ENCODE results near the gene NPAS3. TPM values are rescaled to one million over a fixed set of nuclear protein-coding genes. Genes with fewer than 3 reads are reported as not detected.
A peak's percentile ranks its signal among the peaks of the same experiment; 100 is the strongest.

Gene NPAS3
- total RNA-seq, 4 donors from 2014 or later, result 1.5 to 12.3 (median 3.4) TPM

DNA sequence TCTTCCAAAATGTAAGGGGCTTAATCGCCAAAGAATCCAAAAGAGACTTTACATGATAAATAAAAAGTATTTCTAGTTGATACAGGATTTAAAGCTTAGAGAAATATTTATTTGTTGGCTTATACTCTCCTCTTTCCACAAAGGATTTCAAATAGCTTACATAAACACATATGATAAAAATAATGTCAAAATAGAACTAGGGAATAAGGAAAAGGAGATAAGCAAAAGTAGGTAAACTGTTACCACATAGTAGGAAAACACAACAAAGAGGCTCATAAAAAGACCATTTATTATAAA, 625.2 kb downstream of the NPAS3 start:
- Histone ChIP-seq H3K4me1 (no peaks in the 10 kb centered on the region), H3K27me3 (no peaks in the 10 kb centered on the region), H3K36me3 (no peaks in the 10 kb centered on the region), H3K27ac (peak overlapping the region in 1 of 4 donors; percentile 2), H3K9me3 (no peaks in the 10 kb centered on the region), H3K4me3 (no peak overlapping the region)
- TF ChIP-seq EP300 (IDR thresholded peaks at IDR 0.05), result no peak
- DNase-seq (ENCODE audit: low spot score in 2 of 2), result no peak
- whole genome bisulfite sequencing, 2 donors, result 76 to 85% methylated on average over 1 of the region's 1 CpG

DNA sequence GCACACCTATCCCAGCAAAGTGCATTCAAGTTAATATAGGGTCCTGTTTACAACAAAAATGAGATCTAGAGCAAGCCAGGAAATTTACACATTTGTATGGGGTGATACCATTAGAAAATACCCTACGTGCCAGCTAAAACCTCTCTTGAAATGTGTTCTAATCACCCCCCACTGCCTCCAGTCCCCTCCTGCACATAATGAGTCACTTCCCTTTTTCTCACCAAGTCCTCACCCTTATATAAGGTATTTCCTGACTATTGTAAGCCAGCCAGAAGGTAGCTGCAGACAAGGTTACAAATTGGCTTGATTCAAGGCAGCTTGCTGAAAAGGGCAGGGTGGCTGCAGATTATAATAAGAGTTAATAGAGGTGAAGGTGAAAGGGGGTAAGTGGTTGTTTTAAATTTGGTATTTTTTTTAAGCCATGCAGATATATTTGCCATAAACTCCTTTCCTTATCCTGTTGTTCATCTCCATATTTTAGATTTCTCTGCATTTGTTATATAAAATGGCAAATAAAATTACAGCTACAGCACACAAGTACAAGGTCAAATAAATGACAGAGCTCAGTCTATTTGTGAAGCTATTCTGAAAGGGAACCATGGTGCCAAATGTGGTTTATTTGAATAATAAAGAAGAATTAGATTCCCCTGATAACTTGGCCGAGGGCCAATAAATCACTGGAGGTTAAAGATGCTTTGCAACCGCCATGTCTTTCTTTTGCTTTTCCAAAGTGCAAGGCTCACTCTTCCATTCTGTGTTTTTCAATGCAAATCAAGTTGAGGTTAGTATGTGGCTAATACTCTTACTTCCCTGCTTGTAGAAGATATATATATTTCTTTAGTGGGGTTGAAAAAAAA, 626.3 kb downstream of the NPAS3 start:
- H3K27ac ChIP-seq, result no peak overlapping the region
- H3K36me3 ChIP-seq, result no peaks in the 10 kb centered on the region
- DNase-seq (ENCODE audit: low spot score in 2 of 2), result no peak
- no peaks in the 10 kb centered on the region for H3K9me3 ChIP-seq
- no peaks in the 10 kb centered on the region for H3K4me1 ChIP-seq
- WGBS, 2 donors, result 68 to 71% methylated on average over 3 of the region's 3 CpGs
- no peak for TF ChIP-seq POLR2A (IDR thresholded peaks at IDR 0.05)
- TF ChIP-seq EP300 (IDR thresholded peaks at IDR 0.05), result peak in 1 of 2 donors; percentile 40
- TF ChIP-seq, protein P1, sequence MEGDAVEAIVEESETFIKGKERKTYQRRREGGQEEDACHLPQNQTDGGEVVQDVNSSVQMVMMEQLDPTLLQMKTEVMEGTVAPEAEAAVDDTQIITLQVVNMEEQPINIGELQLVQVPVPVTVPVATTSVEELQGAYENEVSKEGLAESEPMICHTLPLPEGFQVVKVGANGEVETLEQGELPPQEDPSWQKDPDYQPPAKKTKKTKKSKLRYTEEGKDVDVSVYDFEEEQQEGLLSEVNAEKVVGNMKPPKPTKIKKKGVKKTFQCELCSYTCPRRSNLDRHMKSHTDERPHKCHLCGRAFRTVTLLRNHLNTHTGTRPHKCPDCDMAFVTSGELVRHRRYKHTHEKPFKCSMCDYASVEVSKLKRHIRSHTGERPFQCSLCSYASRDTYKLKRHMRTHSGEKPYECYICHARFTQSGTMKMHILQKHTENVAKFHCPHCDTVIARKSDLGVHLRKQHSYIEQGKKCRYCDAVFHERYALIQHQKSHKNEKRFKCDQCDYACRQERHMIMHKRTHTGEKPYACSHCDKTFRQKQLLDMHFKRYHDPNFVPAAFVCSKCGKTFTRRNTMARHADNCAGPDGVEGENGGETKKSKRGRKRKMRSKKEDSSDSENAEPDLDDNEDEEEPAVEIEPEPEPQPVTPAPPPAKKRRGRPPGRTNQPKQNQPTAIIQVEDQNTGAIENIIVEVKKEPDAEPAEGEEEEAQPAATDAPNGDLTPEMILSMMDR (IDR thresholded peaks at IDR 0.05), result no peak
- H3K27me3 ChIP-seq, result no peaks in the 10 kb centered on the region
- H3K4me3 ChIP-seq, result no peak overlapping the region

DNA sequence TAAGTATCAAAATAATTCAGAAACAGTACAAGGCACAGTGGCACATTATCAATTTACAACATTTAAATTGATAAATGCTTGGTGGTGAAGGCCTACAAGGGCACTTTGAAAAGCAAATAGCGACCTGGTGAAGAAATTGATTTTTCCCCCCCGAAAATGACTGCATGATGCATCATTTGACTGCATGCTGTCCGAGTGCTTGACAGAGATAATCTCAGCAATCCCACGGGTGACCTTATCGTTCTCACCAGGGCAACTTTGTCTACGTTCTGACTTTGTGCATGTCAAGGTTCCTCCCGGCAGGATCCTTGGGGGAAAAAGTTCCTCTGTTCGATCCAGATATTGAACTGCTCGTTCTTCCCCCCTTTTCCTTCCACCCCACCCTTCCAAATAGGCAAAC, 627.4 kb downstream of the NPAS3 start:
- no peak overlapping the region for H3K27ac ChIP-seq
- no peaks in the 10 kb centered on the region for H3K27me3 ChIP-seq
- H3K4me1 ChIP-seq, result no peaks in the 10 kb centered on the region
- WGBS, 2 donors, result 90% methylated on average over 9 of the region's 9 CpGs
- no peaks in the 10 kb centered on the region for H3K36me3 ChIP-seq
- TF ChIP-seq, protein P1 (IDR thresholded peaks at IDR 0.05), result no peak
- no peak for TF ChIP-seq EP300 (IDR thresholded peaks at IDR 0.05)
- TF ChIP-seq POLR2A (IDR thresholded peaks at IDR 0.05), result no peak
- DNase-seq (ENCODE audit: low spot score in 2 of 2), result no peak
- H3K4me3 ChIP-seq, result no peak overlapping the region
- no peaks in the 10 kb centered on the region for H3K9me3 ChIP-seq

DNA sequence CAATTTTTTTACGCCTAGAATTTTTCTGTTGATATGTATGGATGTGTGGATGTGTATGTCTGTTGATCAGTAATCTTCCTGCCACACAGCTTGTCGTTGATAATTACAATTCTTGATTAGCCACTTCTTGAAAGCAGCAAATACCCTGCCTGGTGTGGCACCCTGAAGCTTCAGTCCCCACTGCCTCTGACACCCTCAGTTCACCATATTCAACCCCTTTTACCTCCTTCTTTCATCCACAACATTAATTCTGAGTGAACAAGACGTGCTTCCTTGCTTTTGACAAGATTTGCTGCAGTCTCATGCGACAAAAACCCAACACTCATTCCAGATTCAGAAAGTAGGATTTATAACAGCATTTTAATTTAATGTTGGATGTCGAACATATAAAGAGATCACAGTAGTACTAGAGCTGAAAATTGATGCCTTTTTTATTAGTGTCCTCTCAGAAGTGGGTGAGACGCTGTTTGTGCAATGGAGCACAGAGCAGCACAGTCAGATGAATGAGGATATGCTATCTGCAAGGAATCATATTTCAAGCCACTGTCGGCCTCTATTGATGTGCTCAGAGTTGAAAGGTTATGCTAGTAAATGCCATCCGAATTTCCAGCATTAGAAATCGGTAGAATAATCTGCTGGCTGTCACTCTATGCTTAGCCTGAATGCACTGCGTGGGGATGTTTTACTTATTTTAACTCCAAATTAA, 628.5 kb downstream of the NPAS3 start:
- Histone ChIP-seq H3K27ac (no peak overlapping the region), H3K9me3 (no peaks in the 10 kb centered on the region), H3K36me3 (no peaks in the 10 kb centered on the region), H3K27me3 (no peaks in the 10 kb centered on the region), H3K4me3 (no peak overlapping the region), H3K4me1 (no peaks in the 10 kb centered on the region)
- 65 to 69% methylated on average over 10 of the region's 10 CpGs for WGBS, 2 donors
- TF ChIP-seq EP300 (IDR thresholded peaks at IDR 0.05), result no peak
- TF ChIP-seq, protein P1 (IDR thresholded peaks at IDR 0.05), result no peak
- no peak for TF ChIP-seq POLR2A (IDR thresholded peaks at IDR 0.05)
- DNase-seq (ENCODE audit: low spot score in 2 of 2), result no peak

DNA sequence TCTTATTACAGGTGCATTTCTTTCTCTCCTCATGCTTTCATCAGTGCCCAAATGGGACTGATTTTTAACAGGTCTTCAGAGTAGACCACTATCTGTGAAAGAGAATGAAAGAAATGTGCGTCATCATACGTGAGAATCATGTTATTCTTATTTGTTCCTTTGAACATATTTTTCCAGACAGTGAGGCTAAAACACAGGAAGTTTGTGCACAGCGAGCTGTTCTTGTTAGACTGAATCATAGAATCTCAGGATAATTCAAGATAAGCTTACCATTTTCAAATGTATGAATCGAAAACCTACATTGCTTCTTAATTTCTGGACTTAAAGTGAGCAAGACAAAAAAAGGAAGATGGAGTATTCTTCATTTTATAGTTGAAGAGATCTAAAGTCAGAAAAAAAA, 629.1 kb downstream of the NPAS3 start:
- TF ChIP-seq POLR2A (IDR thresholded peaks at IDR 0.05) (no peak), EP300 (IDR thresholded peaks at IDR 0.05) (no peak)
- DNase-seq (ENCODE audit: low spot score in 2 of 2), result no peak
- Histone ChIP-seq H3K4me3 (no peak overlapping the region), H3K36me3 (no peaks in the 10 kb centered on the region), H3K27me3 (no peaks in the 10 kb centered on the region), H3K4me1 (no peaks in the 10 kb centered on the region), H3K9me3 (no peaks in the 10 kb centered on the region), H3K27ac (no peak overlapping the region)
- 75 to 82% methylated on average over 4 of the region's 4 CpGs for whole genome bisulfite sequencing, 2 donors

DNA sequence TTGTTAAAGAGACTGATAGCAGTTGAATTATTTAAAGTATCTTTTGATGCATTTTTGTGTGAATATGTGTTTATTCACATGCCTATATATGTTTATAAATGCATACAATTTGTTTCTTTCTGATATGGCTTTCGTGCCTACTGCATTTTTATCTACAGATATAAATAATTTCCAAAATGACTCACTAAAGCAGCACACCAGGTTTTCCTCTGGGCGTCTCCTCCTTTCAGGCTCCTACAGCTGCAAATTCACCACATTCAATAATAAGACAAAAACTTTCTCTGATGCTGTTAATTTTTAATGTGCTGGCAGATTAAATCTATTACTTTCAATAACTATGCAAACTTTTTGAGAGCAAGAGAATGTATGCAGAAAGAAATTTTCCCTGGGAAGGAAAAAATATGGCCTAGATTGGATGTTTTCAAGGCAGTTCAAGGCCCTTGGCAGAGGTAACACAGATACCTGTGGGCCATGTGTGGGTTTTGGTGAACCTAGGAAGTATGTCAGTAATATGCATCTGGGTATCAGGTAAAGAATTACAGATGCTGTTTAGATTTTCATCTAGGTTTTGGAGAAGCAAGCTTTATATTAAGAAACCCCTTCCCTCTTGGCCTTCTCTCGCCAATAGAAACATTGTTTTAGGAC, 630.4 kb downstream of the NPAS3 start:
- TF ChIP-seq, protein P1 (IDR thresholded peaks at IDR 0.05), result no peak
- TF ChIP-seq EP300 (IDR thresholded peaks at IDR 0.05) (no peak), POLR2A (IDR thresholded peaks at IDR 0.05) (no peak)
- WGBS, 2 donors, result 83 to 90% methylated on average over 3 of the region's 3 CpGs

More for the DNA sequence above, 630.4 kb downstream of the NPAS3 start:
- Histone ChIP-seq H3K9me3 (no peaks in the 10 kb centered on the region), H3K36me3 (no peaks in the 10 kb centered on the region), H3K4me1 (no peaks in the 10 kb centered on the region), H3K27me3 (no peaks in the 10 kb centered on the region), H3K27ac (no peak overlapping the region), H3K4me3 (no peak overlapping the region)
- no peak for DNase-seq (ENCODE audit: low spot score in 2 of 2)

Measured in tibial nerve (tissue), 4 donors.